ENCODE results near the gene SSTR3.

Gene SSTR3

DNA sequence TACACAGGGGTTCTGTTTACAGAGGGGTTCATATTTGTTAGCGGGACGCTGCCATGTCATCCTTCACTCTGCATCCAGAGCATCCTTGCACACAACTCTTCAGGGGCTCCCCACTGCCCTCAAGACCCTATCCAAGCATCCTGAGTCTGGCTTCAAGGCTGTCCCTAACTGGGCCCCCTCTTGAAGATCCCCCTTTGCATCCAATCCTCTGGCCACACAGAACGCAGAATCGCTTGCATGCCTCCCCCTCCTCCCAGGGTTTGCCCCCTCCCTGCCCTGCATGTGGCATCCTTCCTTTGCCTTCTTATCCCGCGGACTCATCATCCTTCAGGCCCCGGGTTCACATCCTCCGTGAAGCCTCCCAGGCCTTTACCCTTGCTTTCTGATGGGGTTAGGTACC is 42.9 kb downstream of the SSTR3 start:
- no peaks in the 10 kb centered on the region for H3K36me3 ChIP-seq (ENCODE audit: control insufficient read depth, insufficient read depth, low read length)

GRCh38 chr22:37167981-37168647 is 44.2 kb downstream of the SSTR3 start:
- Histone ChIP-seq H3K9ac (ENCODE audit: low read length) (no peak overlapping the region), H2BK15ac (replicated peaks; ENCODE audit: low read depth) (no peak overlapping the region), H3K79me2 (ENCODE audit: control insufficient read depth, insufficient read depth, low read length) (no peaks in the 10 kb centered on the region), H2AK5ac (ENCODE audit: low read length) (no peak overlapping the region), H3K4me2 (ENCODE audit: low read length) (no peak overlapping the region), H3K56ac (ENCODE audit: low read length) (no peak overlapping the region), H3K18ac (ENCODE audit: low read length) (no peak overlapping the region), H3K36me3 (ENCODE audit: control insufficient read depth, insufficient read depth, low read length) (no peaks in the 10 kb centered on the region), H2BK5ac (ENCODE audit: low read length) (no peak overlapping the region), H3K4me3 (ENCODE audit: low read length) (no peak overlapping the region), H3K4me1 (ENCODE audit: control insufficient read depth, low read depth, low read length) (peaks cover 3% of the 10 kb centered on the region), H2BK120ac (ENCODE audit: low read depth, low read length) (no peak overlapping the region), H4K8ac (ENCODE audit: low read depth, low read length) (no peak overlapping the region), H3K4ac (ENCODE audit: low read depth, low read length) (no peak overlapping the region), H3K27me3 (ENCODE audit: insufficient read depth, low read length, poor library complexity) (no peaks in the 10 kb centered on the region), H3K23ac (ENCODE audit: low read length) (no peak overlapping the region), H3K27ac (ENCODE audit: low read depth, low read length) (no peak overlapping the region), H3K79me1 (ENCODE audit: low read length) (no peaks in the 10 kb centered on the region), H4K5ac (ENCODE audit: low read length) (no peak overlapping the region)
- WGBS (ENCODE audit: extremely low coverage, insufficient coverage, low lambda C conversion rate) = no CpG with 5 or more reads among the region's 8 CpGs
- DNase-seq = no peak

More for the DNA sequence above, 42.9 kb downstream of the SSTR3 start:
- Histone ChIP-seq H3K4me2 (ENCODE audit: low read length) (no peak overlapping the region), H2BK5ac (ENCODE audit: low read length) (no peak overlapping the region), H3K79me1 (ENCODE audit: low read length) (no peaks in the 10 kb centered on the region), H3K27ac (ENCODE audit: low read depth, low read length) (no peak overlapping the region), H3K18ac (ENCODE audit: low read length) (no peak overlapping the region), H3K56ac (ENCODE audit: low read length) (no peak overlapping the region), H2BK120ac (ENCODE audit: low read depth, low read length) (no peak overlapping the region), H3K4me1 (ENCODE audit: control insufficient read depth, low read depth, low read length) (peaks cover 3% of the 10 kb centered on the region), H3K23ac (ENCODE audit: low read length) (no peak overlapping the region), H2BK15ac (replicated peaks; ENCODE audit: low read depth) (no peak overlapping the region), H3K4me3 (ENCODE audit: low read length) (no peak overlapping the region), H4K5ac (ENCODE audit: low read length) (no peak overlapping the region), H3K4ac (ENCODE audit: low read depth, low read length) (no peak overlapping the region), H3K9ac (ENCODE audit: low read length) (no peak overlapping the region), H2AK5ac (ENCODE audit: low read length) (no peak overlapping the region), H4K8ac (ENCODE audit: low read depth, low read length) (no peak overlapping the region), H3K79me2 (ENCODE audit: control insufficient read depth, insufficient read depth, low read length) (no peaks in the 10 kb centered on the region), H3K27me3 (ENCODE audit: insufficient read depth, low read length, poor library complexity) (no peaks in the 10 kb centered on the region)
- DNase-seq = no peak
- no CpG with 5 or more reads among the region's 8 CpGs for WGBS (ENCODE audit: extremely low coverage, insufficient coverage, low lambda C conversion rate)

DNA sequence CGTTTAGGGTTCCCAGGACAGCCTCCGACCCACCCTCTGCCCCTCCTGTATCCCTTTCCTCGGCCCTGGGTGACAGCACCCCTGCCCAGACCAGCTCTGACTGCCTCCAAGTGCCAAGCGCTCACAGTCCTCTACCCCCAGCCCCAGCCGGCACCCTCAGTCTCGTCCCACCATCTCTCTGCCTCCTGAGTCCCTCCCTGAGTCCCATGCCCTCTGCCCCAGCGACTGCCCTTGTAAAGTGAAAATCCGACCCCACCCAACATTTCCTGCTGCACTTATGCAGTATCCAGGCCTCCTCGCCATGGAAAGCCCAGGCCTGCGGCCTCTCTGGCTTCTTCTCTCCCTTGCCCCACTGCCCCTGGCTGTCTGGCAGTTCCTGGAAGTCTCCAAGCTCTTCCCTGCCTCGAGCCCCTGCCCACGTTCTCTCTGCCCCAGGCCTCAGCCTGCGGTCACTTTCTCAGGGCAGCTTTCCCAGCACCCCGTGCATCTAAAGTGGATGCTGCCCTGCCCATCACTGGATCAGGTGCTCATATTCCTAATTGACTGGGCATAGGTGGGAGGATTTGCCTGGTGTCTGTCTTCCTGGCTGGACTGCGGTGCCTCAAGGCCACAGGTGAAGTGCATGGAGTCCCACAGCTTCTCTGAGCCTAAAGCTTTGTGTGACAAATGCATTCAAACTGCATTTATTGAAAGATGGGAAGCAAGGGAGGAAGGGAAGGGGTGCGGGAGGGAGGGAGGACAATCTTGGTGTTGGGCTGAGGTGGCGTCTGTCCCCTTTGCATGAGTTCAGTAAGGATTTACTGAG is 44.9 kb downstream of the SSTR3 start:
- no peak overlapping the region for H3K4me2 ChIP-seq (ENCODE audit: low read length)
- H3K18ac ChIP-seq (ENCODE audit: low read length) = no peak overlapping the region
- no peak overlapping the region for H4K5ac ChIP-seq (ENCODE audit: low read length)
- no peak overlapping the region for H4K8ac ChIP-seq (ENCODE audit: low read depth, low read length)
- no peak overlapping the region for H2BK120ac ChIP-seq (ENCODE audit: low read depth, low read length)
- peak overlapping the region; percentile 56 for H2AK5ac ChIP-seq (ENCODE audit: low read length)
- H3K4ac ChIP-seq (ENCODE audit: low read depth, low read length) = no peak overlapping the region
- no CpG with 5 or more reads among the region's 17 CpGs for WGBS (ENCODE audit: extremely low coverage, insufficient coverage, low lambda C conversion rate)
- no peaks in the 10 kb centered on the region for H3K79me2 ChIP-seq (ENCODE audit: control insufficient read depth, insufficient read depth, low read length)
- H3K23ac ChIP-seq (ENCODE audit: low read length) = no peak overlapping the region
- H3K4me3 ChIP-seq (ENCODE audit: low read length) = no peak overlapping the region
- no peak for DNase-seq
- H3K9ac ChIP-seq (ENCODE audit: low read length) = no peak overlapping the region
- H3K36me3 ChIP-seq (ENCODE audit: control insufficient read depth, insufficient read depth, low read length) = no peaks in the 10 kb centered on the region
- peaks cover 3% of the 10 kb centered on the region for H3K4me1 ChIP-seq (ENCODE audit: control insufficient read depth, low read depth, low read length)
- no peak overlapping the region for H2BK15ac ChIP-seq (replicated peaks; ENCODE audit: low read depth)
- no peak overlapping the region for H2BK5ac ChIP-seq (ENCODE audit: low read length)
- H3K79me1 ChIP-seq (ENCODE audit: low read length) = no peaks in the 10 kb centered on the region
- H3K27me3 ChIP-seq (ENCODE audit: insufficient read depth, low read length, poor library complexity) = no peaks in the 10 kb centered on the region
- H3K27ac ChIP-seq (ENCODE audit: low read depth, low read length) = no peak overlapping the region
- peak overlapping the region; percentile 42 for H3K56ac ChIP-seq (ENCODE audit: low read length)

GRCh38 chr22:37166675-37167066 is 45.6 kb downstream of the SSTR3 start:
- Histone ChIP-seq H3K9ac (ENCODE audit: low read length) (no peak overlapping the region), H4K5ac (ENCODE audit: low read length) (no peak overlapping the region), H3K79me2 (ENCODE audit: control insufficient read depth, insufficient read depth, low read length) (no peaks in the 10 kb centered on the region), H3K79me1 (ENCODE audit: low read length) (no peaks in the 10 kb centered on the region), H2AK5ac (ENCODE audit: low read length) (peak overlapping the region; percentile 56), H4K8ac (ENCODE audit: low read depth, low read length) (no peak overlapping the region), H3K36me3 (ENCODE audit: control insufficient read depth, insufficient read depth, low read length) (no peaks in the 10 kb centered on the region), H2BK120ac (ENCODE audit: low read depth, low read length) (no peak overlapping the region), H3K4me3 (ENCODE audit: low read length) (no peak overlapping the region), H2BK15ac (replicated peaks; ENCODE audit: low read depth) (no peak overlapping the region), H3K56ac (ENCODE audit: low read length) (peak overlapping the region; percentile 42), H3K27me3 (ENCODE audit: insufficient read depth, low read length, poor library complexity) (no peaks in the 10 kb centered on the region), H3K4me1 (ENCODE audit: control insufficient read depth, low read depth, low read length) (peaks cover 3% of the 10 kb centered on the region), H3K18ac (ENCODE audit: low read length) (no peak overlapping the region), H3K23ac (ENCODE audit: low read length) (no peak overlapping the region), H3K4me2 (ENCODE audit: low read length) (no peak overlapping the region), H2BK5ac (ENCODE audit: low read length) (no peak overlapping the region), H3K4ac (ENCODE audit: low read depth, low read length) (no peak overlapping the region), H3K27ac (ENCODE audit: low read depth, low read length) (no peak overlapping the region)
- WGBS (ENCODE audit: extremely low coverage, insufficient coverage, low lambda C conversion rate) = no CpG with 5 or more reads among the region's 13 CpGs
- peak; percentile 73 for DNase-seq

GRCh38 chr22:37165940-37166674 is 46.2 kb downstream of the SSTR3 start:
- DNase-seq = no peak
- no CpG with 5 or more reads among the region's 25 CpGs for WGBS (ENCODE audit: extremely low coverage, insufficient coverage, low lambda C conversion rate)
- H4K5ac ChIP-seq (ENCODE audit: low read length) = no peak overlapping the region
- H3K4ac ChIP-seq (ENCODE audit: low read depth, low read length) = no peak overlapping the region
- no peak overlapping the region for H3K4me3 ChIP-seq (ENCODE audit: low read length)
- H3K79me1 ChIP-seq (ENCODE audit: low read length) = no peaks in the 10 kb centered on the region
- H3K9ac ChIP-seq (ENCODE audit: low read length) = peak overlapping the region; percentile 9
- no peak overlapping the region for H4K8ac ChIP-seq (ENCODE audit: low read depth, low read length)
- H2BK5ac ChIP-seq (ENCODE audit: low read length) = no peak overlapping the region
- no peaks in the 10 kb centered on the region for H3K27me3 ChIP-seq (ENCODE audit: insufficient read depth, low read length, poor library complexity)
- no peak overlapping the region for H3K4me2 ChIP-seq (ENCODE audit: low read length)
- no peak overlapping the region for H3K23ac ChIP-seq (ENCODE audit: low read length)
- H3K36me3 ChIP-seq (ENCODE audit: control insufficient read depth, insufficient read depth, low read length) = no peaks in the 10 kb centered on the region
- H3K56ac ChIP-seq (ENCODE audit: low read length) = peak overlapping the region; percentile 59
- no peak overlapping the region for H3K18ac ChIP-seq (ENCODE audit: low read length)
- H2AK5ac ChIP-seq (ENCODE audit: low read length) = no peak overlapping the region
- peaks cover 3% of the 10 kb centered on the region for H3K4me1 ChIP-seq (ENCODE audit: control insufficient read depth, low read depth, low read length)
- H3K27ac ChIP-seq (ENCODE audit: low read depth, low read length) = no peak overlapping the region
- H2BK120ac ChIP-seq (ENCODE audit: low read depth, low read length) = no peak overlapping the region
- H2BK15ac ChIP-seq (replicated peaks; ENCODE audit: low read depth) = no peak overlapping the region
- no peaks in the 10 kb centered on the region for H3K79me2 ChIP-seq (ENCODE audit: control insufficient read depth, insufficient read depth, low read length)
